Activated CD4-positive, alpha-beta memory T cell treated with anti-CD3 and anti-CD28 coated beads for 36 hours (primary cell): ENCODE results near the gene ISL2. TPM values are rescaled to one million over a fixed set of nuclear protein-coding genes. Genes with fewer than 3 reads are reported as not detected.
"Not testable (repeated sequence)": the region's sequence is repeated elsewhere in the genome, so short reads cannot be mapped to it uniquely, and the experiment has no call there.

Source experiments
- CTCF ChIA-PET: fragments of 350-600 bp; sonication (Branson Sonifier 250); formaldehyde crosslinking; loops from one replicate; lab custom pipeline; 2021; ENCODE audit warnings: antibody characterized with exemption, inconsistent platforms; lab: Charles Lee
- POLR2A ChIA-PET: fragments of 350-600 bp; sonication (Branson Sonifier 250); formaldehyde crosslinking; loops from one replicate; lab custom pipeline; 2021; ENCODE audit warnings: antibody characterized with exemption; lab: Charles Lee
- DNase-seq: peaks from one replicate; pipeline ENCODE4 v3.0.0-alpha.2; 2020
- H3K27ac Mint-ChIP-seq: one replicate; pipeline ENCODE4 v1.8.0; 2021; ENCODE audit warnings: mixed read lengths
- H3K27me3 Mint-ChIP-seq: one replicate; pipeline ENCODE4 v1.8.0; 2021; ENCODE audit warnings: mixed read lengths
- H3K36me3 Mint-ChIP-seq: one replicate; pipeline ENCODE4 v1.8.0; 2021; ENCODE audit warnings: mixed read lengths
- H3K4me1 Mint-ChIP-seq: one replicate; pipeline ENCODE4 v1.8.0; 2021; ENCODE audit warnings: low read depth, mixed read lengths
- H3K4me3 Mint-ChIP-seq: one replicate; pipeline ENCODE4 v1.8.0; 2021; ENCODE audit warnings: mild to moderate bottlenecking, mixed read lengths
- H3K9me3 Mint-ChIP-seq: one replicate; pipeline ENCODE4 v1.8.0; 2021; ENCODE audit warnings: mixed read lengths
- intact Hi-C: fragments of 100-400 bp; cut with micrococcal nuclease; formaldehyde crosslinking; loops from one replicate; pipeline ENCODE4 v1.15.1; 2023
- total RNA-seq, 2 experiments: library from RNA; stranded (reverse); gene quantifications; one replicate each; pipeline ENCODE4 v1.2.3, GENCODE V29; 2021

Gene ISL2
- total RNA-seq, 2 experiments from 2014 or later, result 0.15 to 0.19 TPM

DNA sequence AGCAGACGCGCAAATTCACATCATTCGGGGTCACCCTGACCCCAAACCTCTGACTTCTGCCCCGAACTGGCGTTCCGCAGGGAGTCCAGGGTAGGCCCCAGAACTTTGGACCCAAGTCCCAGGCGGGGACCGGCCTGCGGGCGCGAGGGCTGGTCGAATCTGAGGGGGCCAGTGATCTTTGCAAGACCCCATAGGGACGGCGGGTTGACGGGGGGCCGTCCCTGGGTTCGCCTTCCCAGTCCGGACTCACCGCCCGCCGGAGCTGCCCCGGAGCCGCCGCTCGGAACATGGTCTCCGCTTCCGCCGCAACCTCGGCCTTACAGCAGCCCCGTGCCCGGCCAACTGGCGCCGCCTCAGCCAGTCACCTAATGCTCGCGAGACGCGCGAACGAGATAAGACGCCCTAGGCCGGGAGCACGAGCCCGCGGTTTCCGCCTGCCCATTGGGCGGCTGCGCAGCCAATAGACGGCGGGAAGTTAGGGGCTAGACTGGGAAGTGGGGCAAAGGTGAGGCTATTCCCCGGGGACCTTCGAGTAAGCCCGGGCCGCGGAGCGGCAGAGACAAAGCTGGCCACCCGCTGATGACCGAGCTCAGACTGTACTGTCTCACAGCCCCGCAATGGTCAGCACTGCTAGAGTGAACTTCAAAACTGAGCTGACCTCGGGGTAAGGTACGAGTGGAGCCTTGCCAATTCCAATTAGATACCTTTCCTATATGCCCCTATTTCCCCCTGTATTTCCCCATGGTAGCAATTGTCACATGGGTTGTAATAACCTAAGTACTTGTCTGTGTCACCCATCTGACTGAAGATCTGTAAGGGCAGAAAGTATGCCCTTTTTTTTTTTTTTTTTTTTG is 25.2 kb upstream of the ISL2 start, which contains the start of gene ETFA:
Gene ETFA (minus strand): TSS at position 370 of the 854 bp plus-strand sequence. CDS start 81 bp downstream, at position 289.
- DNase-seq, result peak; percentile 97
- peak within 1 kb of the TSS; percentile 62 for H3K27ac Mint-ChIP-seq
- H3K36me3 Mint-ChIP-seq, result peaks cover 4% of the 10 kb centered on the region
- intact Hi-C loops, result loop anchor here (1.0 to 5.0 kb wide), 4 partner anchors 18 to 119 kb away; partner anchors contain the start of gene ISL2
- ChIA-PET CTCF (no interaction called here), POLR2A (interaction anchor here (0.6 to 1.9 kb wide), 5 partner anchors 10 to 425 kb away, joined by 3 to 10 read pairs (median 3); partner anchors contain the start of gene ISL2)
- no peaks in the 10 kb centered on the region for H3K27me3 Mint-ChIP-seq
- no peaks in the 10 kb centered on the region for H3K9me3 Mint-ChIP-seq
- peak within 1 kb of the TSS; percentile 90 for H3K4me3 Mint-ChIP-seq
- peaks cover 31% of the 10 kb centered on the region for H3K4me1 Mint-ChIP-seq

DNA sequence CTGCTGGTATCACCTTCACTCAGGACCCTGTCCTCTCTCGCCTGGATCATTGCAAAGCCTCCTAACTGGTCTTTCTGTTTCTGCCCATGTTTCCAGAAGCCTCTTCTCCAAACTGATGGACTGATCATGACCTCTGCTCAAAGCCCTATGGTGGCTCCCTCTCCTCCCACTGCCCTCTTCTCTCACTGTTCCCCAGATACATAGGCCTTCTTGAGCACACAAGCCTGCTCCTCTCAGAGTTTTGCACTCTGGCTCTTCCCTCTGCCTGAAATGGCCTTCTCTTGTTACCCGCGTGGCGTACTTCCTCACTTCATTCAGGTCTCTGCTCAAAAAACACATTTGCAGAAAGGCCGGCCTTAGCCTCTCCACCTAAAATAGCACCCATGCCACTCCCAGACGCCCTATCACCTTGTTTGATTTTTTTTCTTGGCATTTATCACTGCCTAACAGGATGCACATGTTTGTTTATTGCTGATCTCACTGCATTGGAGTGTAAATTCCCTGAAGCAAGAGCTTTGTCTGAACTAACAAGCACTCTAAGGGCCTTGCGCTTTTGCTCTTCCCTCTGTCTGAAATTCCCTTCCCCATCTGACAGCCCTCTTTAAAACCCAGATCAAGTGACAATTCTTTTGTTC is 23.9 kb upstream of the ISL2 start:
- DNase-seq, result no peak
- Mint-ChIP-seq H3K9me3 (no peaks in the 10 kb centered on the region), H3K27ac (no peak overlapping the region), H3K27me3 (no peaks in the 10 kb centered on the region), H3K4me3 (peak overlapping the region; percentile 38), H3K36me3 (peaks cover 4% of the 10 kb centered on the region), H3K4me1 (peaks cover 27% of the 10 kb centered on the region)
- POLR2A ChIA-PET, result no interaction called here
- intact Hi-C loops, result loop anchor here (5.0 kb wide), 1 partner anchor 120 kb away; no protein-coding TSS in a partner anchor
- CTCF ChIA-PET, result no interaction called here

DNA sequence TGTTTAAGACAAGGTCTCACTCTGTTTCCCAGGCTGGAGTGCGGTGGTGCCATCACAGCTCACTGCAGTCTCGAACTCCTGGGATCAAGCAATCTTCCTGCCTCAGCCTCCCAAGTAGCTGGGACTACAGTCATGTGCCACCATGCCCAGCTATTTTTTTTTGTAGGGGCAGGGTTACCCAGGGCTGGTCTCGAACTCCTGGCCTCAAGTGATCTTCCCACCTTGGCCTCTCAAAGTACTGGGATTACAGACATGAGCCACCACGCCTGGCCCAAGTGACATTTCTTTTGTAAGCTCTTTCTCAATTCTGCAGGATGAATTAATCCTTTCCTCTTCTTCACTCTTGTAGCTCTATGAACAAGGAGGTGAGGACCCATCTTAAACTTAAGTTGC is 23.4 kb upstream of the ISL2 start:
- intact Hi-C loops, result loop anchor here (5.0 kb wide), 1 partner anchor 121 kb away; no protein-coding TSS in a partner anchor
- H3K36me3 Mint-ChIP-seq, H3K27ac Mint-ChIP-seq, POLR2A ChIA-PET, H3K9me3 Mint-ChIP-seq, H3K4me3 Mint-ChIP-seq, H3K27me3 Mint-ChIP-seq, CTCF ChIA-PET, DNase-seq: not testable (repeated sequence)
- H3K4me1 Mint-ChIP-seq, result peaks cover 22% of the 10 kb centered on the region

DNA sequence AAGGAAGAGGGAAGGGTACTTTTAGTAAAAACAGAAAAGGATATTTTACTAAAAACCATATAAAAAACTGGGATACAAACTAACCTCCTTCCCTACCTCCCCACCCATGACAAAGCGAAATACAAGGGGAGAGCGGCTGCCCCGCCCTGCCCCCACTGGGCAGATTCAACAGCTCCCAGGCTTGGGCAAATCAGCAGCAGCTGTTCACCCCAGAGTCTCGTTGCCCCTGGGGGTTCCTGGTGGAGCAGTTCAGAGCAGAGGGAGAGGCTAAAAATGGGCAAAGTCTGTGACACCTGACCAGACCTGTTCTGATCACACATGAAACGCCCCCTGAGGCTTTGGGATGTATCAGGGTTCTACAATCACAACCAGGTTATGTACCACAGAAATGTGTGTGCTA is 22.8 kb upstream of the ISL2 start:
- H3K27me3 Mint-ChIP-seq, result no peaks in the 10 kb centered on the region
- H3K4me1 Mint-ChIP-seq, result peaks cover 19% of the 10 kb centered on the region
- ChIA-PET CTCF (no interaction called here), POLR2A (no interaction called here)
- H3K36me3 Mint-ChIP-seq, result peaks cover 4% of the 10 kb centered on the region
- H3K9me3 Mint-ChIP-seq, result no peaks in the 10 kb centered on the region
- intact Hi-C loops, result loop anchor here (5.0 kb wide), 1 partner anchor 121 kb away; no protein-coding TSS in a partner anchor
- no peak for DNase-seq
- no peak overlapping the region for H3K4me3 Mint-ChIP-seq
- no peak overlapping the region for H3K27ac Mint-ChIP-seq

DNA sequence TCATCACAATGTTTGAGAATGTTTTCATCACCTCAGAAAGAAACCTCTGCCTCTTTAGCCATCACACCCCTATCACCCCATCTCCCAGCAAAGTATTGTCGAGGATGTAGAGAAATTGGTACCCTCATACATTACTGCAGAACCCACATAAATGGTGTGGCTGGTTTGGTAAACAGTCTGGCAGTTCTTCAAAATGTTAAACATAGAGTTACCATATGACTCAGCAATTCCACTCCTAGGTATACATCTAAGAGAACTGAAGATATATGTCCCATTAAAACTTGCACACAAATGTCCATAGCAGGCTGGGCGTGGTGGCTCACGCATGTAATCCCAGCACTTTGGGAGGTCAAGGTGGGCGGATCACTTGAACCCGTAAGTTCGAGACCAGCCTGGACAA is 16.6 kb upstream of the ISL2 start:
- Mint-ChIP-seq H3K9me3 (no peaks in the 10 kb centered on the region), H3K27me3 (peaks cover 20% of the 10 kb centered on the region), H3K4me1 (no peaks in the 10 kb centered on the region), H3K36me3 (no peaks in the 10 kb centered on the region), H3K27ac (no peak overlapping the region), H3K4me3 (no peak overlapping the region)
- no peak for DNase-seq
- ChIA-PET POLR2A (no interaction called here), CTCF (no interaction called here)
- intact Hi-C loops, result no loop called here

DNA sequence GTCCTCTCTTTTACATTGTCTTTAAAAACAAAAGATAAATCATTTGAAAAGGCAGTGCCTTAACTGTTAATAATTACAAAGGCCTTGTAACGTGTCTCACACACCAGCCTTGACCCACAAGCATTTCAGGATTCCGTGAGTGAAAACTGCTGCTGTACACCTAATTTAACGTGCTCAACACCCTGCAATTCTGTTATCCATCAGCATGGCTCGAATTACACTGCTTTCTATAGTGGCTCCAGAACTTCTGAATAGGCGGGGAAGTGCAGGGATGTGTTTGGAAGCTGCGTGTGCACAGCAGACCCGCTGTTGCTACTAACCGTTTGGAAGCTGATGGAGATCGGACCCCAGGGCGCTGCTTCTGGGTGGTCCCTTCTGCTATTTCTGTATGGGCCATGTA is 15.4 kb upstream of the ISL2 start:
- Mint-ChIP-seq H3K27ac (no peak overlapping the region), H3K36me3 (no peaks in the 10 kb centered on the region), H3K4me3 (no peak overlapping the region), H3K27me3 (peaks cover 28% of the 10 kb centered on the region), H3K9me3 (no peaks in the 10 kb centered on the region), H3K4me1 (no peaks in the 10 kb centered on the region)
- no peak for DNase-seq
- intact Hi-C loops, result no loop called here
- ChIA-PET CTCF (no interaction called here), POLR2A (no interaction called here)

DNA sequence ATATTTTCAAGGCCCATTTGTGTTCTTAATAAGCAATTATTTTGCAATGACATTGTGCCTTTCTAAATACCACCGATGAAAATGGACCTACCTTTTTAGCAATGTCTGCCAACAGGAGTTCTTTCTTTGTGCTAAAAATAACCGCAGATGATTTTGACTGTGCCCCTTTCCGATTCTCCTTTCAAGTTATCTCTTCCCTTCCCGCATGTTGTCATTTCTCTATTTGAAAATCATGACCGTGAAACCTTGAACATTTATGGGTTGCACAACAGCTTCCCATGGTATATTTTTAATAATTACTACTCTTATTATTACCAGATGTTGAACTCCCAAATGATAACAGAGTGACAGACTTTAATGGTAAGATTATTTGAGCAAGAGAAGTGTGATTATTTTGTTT is 15.0 kb upstream of the ISL2 start:
- Mint-ChIP-seq H3K36me3 (no peaks in the 10 kb centered on the region), H3K27me3 (peaks cover 29% of the 10 kb centered on the region), H3K4me1 (no peaks in the 10 kb centered on the region), H3K27ac (no peak overlapping the region), H3K4me3 (no peak overlapping the region), H3K9me3 (no peaks in the 10 kb centered on the region)
- no peak for DNase-seq
- CTCF ChIA-PET, result no interaction called here
- intact Hi-C loops, result no loop called here
- POLR2A ChIA-PET, result no interaction called here

DNA sequence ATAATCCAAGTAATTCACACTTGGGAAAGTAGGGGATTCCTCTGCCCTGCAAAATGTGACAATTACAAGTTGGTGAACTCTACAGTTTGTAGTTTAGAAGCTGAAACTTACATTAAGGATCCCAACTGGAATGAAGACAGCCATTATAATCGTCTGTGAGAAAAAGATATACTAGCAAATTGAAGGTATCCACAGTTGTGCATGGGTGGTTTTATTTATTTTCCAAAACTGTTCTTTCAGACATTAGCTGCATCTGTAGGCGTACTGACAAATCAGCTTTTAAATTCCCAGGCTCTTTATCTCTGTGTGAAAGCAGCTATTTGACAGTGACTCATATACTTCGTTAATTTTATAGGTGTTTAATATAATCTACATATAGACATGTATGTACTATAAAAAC is 12.5 kb upstream of the ISL2 start:
- no peaks in the 10 kb centered on the region for H3K36me3 Mint-ChIP-seq
- ChIA-PET POLR2A (no interaction called here), CTCF (interaction anchor here (1.0 kb wide), 1 partner anchor 88 kb away, joined by 3 read pairs; no protein-coding TSS in a partner anchor)
- no peaks in the 10 kb centered on the region for H3K4me1 Mint-ChIP-seq
- H3K9me3 Mint-ChIP-seq, result no peaks in the 10 kb centered on the region
- H3K27ac Mint-ChIP-seq, result no peak overlapping the region
- peaks cover 40% of the 10 kb centered on the region for H3K27me3 Mint-ChIP-seq
- no peak overlapping the region for H3K4me3 Mint-ChIP-seq
- intact Hi-C loops, result no loop called here
- DNase-seq, result no peak

DNA sequence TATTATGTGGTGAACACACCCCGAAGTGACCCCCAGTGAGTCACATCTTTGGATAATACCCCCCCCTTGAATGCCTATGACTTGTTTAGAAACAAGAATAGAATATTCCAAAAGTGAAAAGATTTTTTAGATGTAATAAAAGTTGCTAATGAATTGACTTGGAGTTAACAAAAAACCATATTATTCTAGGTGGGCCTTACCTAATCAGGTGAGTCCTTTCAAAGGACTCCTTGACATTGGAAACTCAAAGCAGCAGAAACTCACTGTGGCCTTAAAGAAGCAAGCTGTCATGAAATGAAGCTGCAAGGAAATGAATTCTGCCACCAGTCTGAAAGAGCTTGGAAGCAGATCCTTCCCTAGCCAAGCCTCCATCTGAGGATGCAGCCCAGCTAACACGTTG is 10.9 kb upstream of the ISL2 start:
- POLR2A ChIA-PET, result no interaction called here
- intact Hi-C loops, result no loop called here
- no peaks in the 10 kb centered on the region for H3K9me3 Mint-ChIP-seq
- H3K27me3 Mint-ChIP-seq, result peaks cover 49% of the 10 kb centered on the region
- CTCF ChIA-PET, result no interaction called here
- no peak overlapping the region for H3K4me3 Mint-ChIP-seq
- H3K27ac Mint-ChIP-seq, result no peak overlapping the region
- no peaks in the 10 kb centered on the region for H3K36me3 Mint-ChIP-seq
- DNase-seq, result no peak
- H3K4me1 Mint-ChIP-seq, result no peaks in the 10 kb centered on the region

DNA sequence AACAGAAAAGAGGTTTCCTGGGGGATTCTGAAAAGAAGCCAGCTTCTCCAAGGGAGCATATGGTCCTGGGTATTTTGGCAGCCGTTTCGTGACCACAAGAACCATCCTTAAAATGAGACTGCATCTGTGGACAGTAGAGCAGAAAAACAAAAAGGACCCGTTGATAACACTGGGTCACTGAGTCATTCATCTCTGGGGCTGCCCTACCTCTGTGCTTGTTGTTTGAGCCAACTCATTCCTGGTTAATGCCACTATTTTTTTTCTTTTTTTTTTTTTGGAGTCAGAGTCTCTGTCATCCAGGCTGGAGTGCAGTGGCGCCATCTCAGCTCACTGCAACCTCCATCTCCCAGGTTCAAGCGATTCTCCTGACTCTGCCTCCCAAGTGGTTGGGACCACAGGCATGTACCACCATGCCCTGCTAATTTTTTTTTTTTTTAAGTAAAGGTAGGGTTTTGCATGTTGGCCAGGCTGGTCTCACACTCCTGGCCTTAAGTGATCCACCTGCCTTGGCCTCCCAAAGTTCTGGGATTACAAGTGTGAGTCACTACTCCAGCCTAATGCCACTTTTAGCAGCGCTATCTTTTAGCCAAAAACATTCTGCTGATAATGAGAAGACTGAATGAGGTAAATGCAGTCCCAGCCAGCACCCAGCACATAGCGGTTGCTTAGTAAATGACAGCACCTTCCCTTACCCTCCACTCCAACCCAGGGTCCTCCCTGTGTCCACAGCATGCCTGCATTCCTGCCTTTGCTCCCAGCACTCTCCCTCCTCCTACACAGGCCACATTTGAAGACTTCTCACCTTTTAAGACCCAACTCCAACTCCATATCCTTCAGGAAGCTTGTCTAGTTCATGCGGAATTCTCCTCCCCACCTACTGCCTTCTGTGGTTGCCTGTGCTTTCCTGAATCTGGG is 9.1 kb upstream of the ISL2 start:
- H3K27ac Mint-ChIP-seq, result no peak overlapping the region
- no peaks in the 10 kb centered on the region for H3K9me3 Mint-ChIP-seq
- no peaks in the 10 kb centered on the region for H3K36me3 Mint-ChIP-seq
- H3K4me1 Mint-ChIP-seq, result no peaks in the 10 kb centered on the region
- POLR2A ChIA-PET, result no interaction called here
- DNase-seq, result no peak
- CTCF ChIA-PET, result no interaction called here
- H3K4me3 Mint-ChIP-seq, result no peak overlapping the region
- H3K27me3 Mint-ChIP-seq, result peaks cover 45% of the 10 kb centered on the region
- intact Hi-C loops, result no loop called here

DNA sequence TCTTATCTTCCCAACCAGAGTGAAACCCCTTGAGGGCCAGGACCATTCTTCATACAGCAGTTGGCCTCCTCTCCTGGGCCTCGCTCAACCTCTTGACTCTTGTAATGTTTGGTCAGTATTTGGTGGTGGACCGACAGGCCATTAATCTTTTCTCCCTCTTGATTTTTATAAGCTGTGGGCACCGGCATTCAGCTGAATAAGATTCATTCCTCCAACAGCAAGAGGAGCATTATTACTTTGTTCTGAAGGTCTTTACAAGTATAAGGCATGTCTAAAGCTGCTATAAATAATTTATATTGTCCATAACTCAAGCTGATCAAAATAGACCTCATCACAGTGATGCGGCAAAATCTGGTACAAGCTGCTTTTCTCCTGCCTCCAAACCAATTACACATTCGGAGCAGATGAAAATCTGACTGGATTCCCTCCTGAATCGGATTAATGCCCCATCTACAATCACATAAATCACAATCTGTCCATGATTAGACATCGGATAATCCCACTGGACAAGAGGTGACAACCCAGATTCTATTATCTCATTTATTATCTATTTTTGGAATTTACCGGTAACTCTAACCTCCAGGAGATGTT is 8.4 kb upstream of the ISL2 start:
- ChIA-PET CTCF (no interaction called here), POLR2A (no interaction called here)
- H3K36me3 Mint-ChIP-seq, result no peaks in the 10 kb centered on the region
- no peak for DNase-seq
- intact Hi-C loops, result no loop called here
- H3K27me3 Mint-ChIP-seq, result peaks cover 44% of the 10 kb centered on the region
- no peak overlapping the region for H3K27ac Mint-ChIP-seq
- no peaks in the 10 kb centered on the region for H3K9me3 Mint-ChIP-seq
- H3K4me1 Mint-ChIP-seq, result no peaks in the 10 kb centered on the region
- H3K4me3 Mint-ChIP-seq, result no peak overlapping the region
